ENCODE data around the gene TRANK1.

TRANK1 gene

DNA sequence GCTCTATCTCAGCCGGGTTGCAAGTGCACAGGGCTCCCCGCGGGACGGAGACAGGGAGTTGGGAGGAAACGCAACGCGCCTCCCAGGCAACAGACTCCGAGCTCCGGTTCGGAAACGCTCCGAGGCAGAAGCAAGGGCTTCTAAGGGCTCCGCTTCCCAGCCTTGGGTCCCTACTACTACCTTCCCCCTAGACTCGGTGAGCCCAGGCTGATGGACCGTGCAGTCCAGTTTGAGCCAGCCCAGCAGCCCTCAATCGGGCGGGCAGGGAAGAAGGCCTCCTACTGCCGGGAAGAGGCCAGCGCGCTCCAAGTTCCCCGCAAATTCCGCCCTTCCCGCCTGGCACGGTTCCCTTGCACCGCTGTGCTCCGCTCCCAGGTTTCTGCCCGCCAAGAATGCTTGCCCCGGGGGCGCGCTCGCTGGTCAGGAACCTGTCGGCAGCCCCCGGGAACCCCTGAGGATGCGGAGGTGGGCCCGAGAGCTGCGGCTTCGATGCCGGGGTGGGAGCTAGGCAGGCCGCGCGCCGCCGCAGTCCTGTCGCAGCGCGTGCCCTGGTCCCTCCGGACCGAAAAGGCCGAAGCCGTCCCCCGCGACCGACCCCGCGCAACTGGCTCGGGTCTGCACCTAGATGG lies 728 bp downstream of the TRANK1 start:
- Histone ChIP-seq H2AFZ (ENCODE audit: low read depth, low read length, severe bottlenecking) (peak overlapping the region; percentile 79), H3F3A (ENCODE audit: insufficient read depth) (no peaks in the 10 kb centered on the region), H3K27me3 (ENCODE audit: low read length) (no peaks in the 10 kb centered on the region), H3K36me3 (ENCODE audit: low read length) (no peaks in the 10 kb centered on the region), H3K9ac (ENCODE audit: low read length) (peak overlapping the region; percentile 59), H3K9me2 (replicated peaks; ENCODE audit: insufficient read depth, low read length) (no peaks in the 10 kb centered on the region), H3K79me2 (ENCODE audit: insufficient read depth, low read length) (no peaks in the 10 kb centered on the region), H4K20me1 (ENCODE audit: low read depth, low read length) (no peaks in the 10 kb centered on the region), H3K9me3 (ENCODE audit: insufficient read depth, low read length) (peaks cover 10% of the 10 kb centered on the region; the same call in 1 of the 2 replicates), H3K4me2 (ENCODE audit: low read depth, low read length, poor library complexity, severe bottlenecking) (peak overlapping the region; percentile 52), H3K27ac (ENCODE audit: low read depth, low read length) (no peak overlapping the region), H3K4me3 (ENCODE audit: insufficient read depth, low read length, poor library complexity, severe bottlenecking) (peak overlapping the region; percentile 60)
- TF ChIP-seq, protein P1, sequence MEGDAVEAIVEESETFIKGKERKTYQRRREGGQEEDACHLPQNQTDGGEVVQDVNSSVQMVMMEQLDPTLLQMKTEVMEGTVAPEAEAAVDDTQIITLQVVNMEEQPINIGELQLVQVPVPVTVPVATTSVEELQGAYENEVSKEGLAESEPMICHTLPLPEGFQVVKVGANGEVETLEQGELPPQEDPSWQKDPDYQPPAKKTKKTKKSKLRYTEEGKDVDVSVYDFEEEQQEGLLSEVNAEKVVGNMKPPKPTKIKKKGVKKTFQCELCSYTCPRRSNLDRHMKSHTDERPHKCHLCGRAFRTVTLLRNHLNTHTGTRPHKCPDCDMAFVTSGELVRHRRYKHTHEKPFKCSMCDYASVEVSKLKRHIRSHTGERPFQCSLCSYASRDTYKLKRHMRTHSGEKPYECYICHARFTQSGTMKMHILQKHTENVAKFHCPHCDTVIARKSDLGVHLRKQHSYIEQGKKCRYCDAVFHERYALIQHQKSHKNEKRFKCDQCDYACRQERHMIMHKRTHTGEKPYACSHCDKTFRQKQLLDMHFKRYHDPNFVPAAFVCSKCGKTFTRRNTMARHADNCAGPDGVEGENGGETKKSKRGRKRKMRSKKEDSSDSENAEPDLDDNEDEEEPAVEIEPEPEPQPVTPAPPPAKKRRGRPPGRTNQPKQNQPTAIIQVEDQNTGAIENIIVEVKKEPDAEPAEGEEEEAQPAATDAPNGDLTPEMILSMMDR (IDR thresholded peaks at IDR 0.05; ENCODE audit: insufficient read depth, low read length, poor library complexity, severe bottlenecking), result no peak

DNA sequence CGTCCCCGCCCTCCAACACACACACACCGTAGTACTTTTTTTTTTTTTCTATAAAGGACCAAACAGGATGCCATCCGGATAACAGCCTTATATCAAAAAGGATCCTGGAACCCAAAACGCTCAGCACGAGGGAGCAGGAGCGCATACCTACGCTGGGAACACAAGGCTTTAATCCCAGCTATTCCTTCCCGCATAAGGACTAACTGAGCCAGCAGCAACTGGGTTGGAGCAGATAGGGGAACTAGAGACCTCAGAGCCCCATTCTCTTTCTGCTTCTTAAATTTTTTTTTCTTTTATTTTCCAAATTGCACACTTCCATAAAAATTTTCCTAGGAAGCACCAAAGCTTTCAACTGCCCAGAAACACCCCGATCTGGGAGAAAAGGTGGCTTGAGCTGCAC lies 1.3 kb downstream of the TRANK1 start:
- no peaks in the 10 kb centered on the region for H3K9me2 ChIP-seq (replicated peaks; ENCODE audit: insufficient read depth, low read length)
- no peak overlapping the region for H2AFZ ChIP-seq (ENCODE audit: low read depth, low read length, severe bottlenecking)
- no peak overlapping the region for H3K9ac ChIP-seq (ENCODE audit: low read length)
- peaks cover 10% of the 10 kb centered on the region; the same call in 1 of the 2 replicates for H3K9me3 ChIP-seq (ENCODE audit: insufficient read depth, low read length)
- no peak for TF ChIP-seq EZH2phosphoT487 (conservative IDR thresholded peaks at IDR 0.05; ENCODE audit: low read length)
- TF ChIP-seq, protein P1 (IDR thresholded peaks at IDR 0.05; ENCODE audit: insufficient read depth, low read length, poor library complexity, severe bottlenecking), result no peak
- no peak overlapping the region for H3K4me3 ChIP-seq (ENCODE audit: insufficient read depth, low read length, poor library complexity, severe bottlenecking)
- H3K36me3 ChIP-seq (ENCODE audit: low read length), result no peaks in the 10 kb centered on the region
- H3K79me2 ChIP-seq (ENCODE audit: insufficient read depth, low read length), result no peaks in the 10 kb centered on the region
- H3K27me3 ChIP-seq (ENCODE audit: low read length), result no peaks in the 10 kb centered on the region
- H3F3A ChIP-seq (ENCODE audit: insufficient read depth), result no peaks in the 10 kb centered on the region
- H3K27ac ChIP-seq (ENCODE audit: low read depth, low read length), result no peak overlapping the region
- H3K4me2 ChIP-seq (ENCODE audit: low read depth, low read length, poor library complexity, severe bottlenecking), result peak overlapping the region; percentile 52
- no peaks in the 10 kb centered on the region for H4K20me1 ChIP-seq (ENCODE audit: low read depth, low read length)

DNA sequence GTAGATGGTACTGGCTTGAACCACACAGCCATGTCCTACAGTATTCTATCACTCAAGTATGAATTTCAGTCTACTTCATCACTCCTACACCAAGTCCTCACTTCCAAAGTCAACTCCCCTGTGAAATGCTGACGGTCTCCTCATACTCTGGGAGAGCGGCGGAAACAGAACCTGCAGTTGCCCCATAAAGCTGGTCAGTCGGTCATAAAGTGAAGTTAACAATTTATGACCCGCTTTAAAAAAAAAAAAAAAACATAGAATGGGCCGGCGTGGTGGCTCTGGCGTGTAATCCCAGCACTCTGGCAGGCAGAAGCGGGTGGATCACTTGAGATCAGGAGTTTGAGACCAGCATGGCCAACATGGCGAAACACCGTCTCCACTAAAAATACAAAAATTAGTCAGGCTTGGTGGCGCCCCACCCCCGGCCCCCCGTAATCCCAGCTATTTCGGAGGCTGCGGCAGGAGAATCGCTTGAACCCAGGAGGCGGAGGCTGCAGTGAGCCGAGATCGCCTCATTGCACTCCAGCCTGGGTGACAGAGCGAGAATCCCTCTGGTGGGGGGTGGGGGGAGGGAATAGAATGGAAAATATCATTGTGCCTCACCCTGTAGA lies 2.1 kb downstream of the TRANK1 start:
- H3K9me2 ChIP-seq (replicated peaks; ENCODE audit: insufficient read depth, low read length), result no peaks in the 10 kb centered on the region
- TF ChIP-seq, protein P1 (IDR thresholded peaks at IDR 0.05; ENCODE audit: insufficient read depth, low read length, poor library complexity, severe bottlenecking), result no peak
- TF ChIP-seq EZH2phosphoT487 (conservative IDR thresholded peaks at IDR 0.05; ENCODE audit: low read length), result no peak
- H3K36me3 ChIP-seq (ENCODE audit: low read length), result no peaks in the 10 kb centered on the region
- no peak overlapping the region for H3K27ac ChIP-seq (ENCODE audit: low read depth, low read length)
- H3K27me3 ChIP-seq (ENCODE audit: low read length), result no peaks in the 10 kb centered on the region
- H2AFZ ChIP-seq (ENCODE audit: low read depth, low read length, severe bottlenecking), result no peak overlapping the region
- H3K9ac ChIP-seq (ENCODE audit: low read length), result no peak overlapping the region
- peaks cover 1% of the 10 kb centered on the region; the same call in 1 of the 2 replicates for H3K9me3 ChIP-seq (ENCODE audit: insufficient read depth, low read length)
- no peaks in the 10 kb centered on the region for H3K79me2 ChIP-seq (ENCODE audit: insufficient read depth, low read length)
- H3K4me3 ChIP-seq (ENCODE audit: insufficient read depth, low read length, poor library complexity, severe bottlenecking), result no peak overlapping the region
- no peak overlapping the region for H3K4me2 ChIP-seq (ENCODE audit: low read depth, low read length, poor library complexity, severe bottlenecking)
- H4K20me1 ChIP-seq (ENCODE audit: low read depth, low read length), result no peaks in the 10 kb centered on the region
- H3F3A ChIP-seq (ENCODE audit: insufficient read depth), result no peaks in the 10 kb centered on the region
